Colonic mucosa (tissue), 4 donors: ENCODE data around the gene TUB. TPM values are rescaled to one million over a fixed set of nuclear protein-coding genes. Genes with fewer than 3 reads are reported as not detected.

Source experiments
- DNase-seq: peaks from one replicate; pipeline ENCODE4 v3.0.0-alpha.2; 2020
- H3K27ac ChIP-seq: fragments of 200-600 bp; one replicate; pipeline ENCODE4 v1.8.0; 2021
- H3K27me3 ChIP-seq: fragments of 200-600 bp; one replicate; pipeline ENCODE4 v1.8.0; 2021
- H3K36me3 ChIP-seq: fragments of 200-600 bp; one replicate; pipeline ENCODE4 v1.8.0; 2021
- H3K4me1 ChIP-seq: fragments of 200-600 bp; one replicate; pipeline ENCODE4 v1.8.0; 2021; ENCODE audit warnings: mild to moderate bottlenecking
- H3K4me3 ChIP-seq: fragments of 200-600 bp; one replicate; pipeline ENCODE4 v1.8.0; 2021
- H3K9ac ChIP-seq, 2 donors: one replicate each; pipeline ENCODE4 v1.7.0; 2013; ENCODE audit warnings: control low read depth in 2 of 2, low read depth in 2 of 2, low read length in 2 of 2
- H3K9me3 ChIP-seq: fragments of 200-600 bp; one replicate; pipeline ENCODE4 v1.8.0; 2021
- CTCF ChIP-seq: fragments of 200-600 bp; IDR thresholded peaks from one replicate; pipeline ENCODE4 v1.8.0; 2022; ENCODE audit warnings: antibody characterized with exemption, mild to moderate bottlenecking
- intact Hi-C: fragments of 100-400 bp; cut with DNase I; formaldehyde crosslinking; loops from one replicate; pipeline ENCODE4 v1.14.1; 2022
- total RNA-seq, 2 donors: library from RNA; stranded (reverse); fragmentation: NEBNext Ultra II Directional in 1 of 2; extraction: Animal tissue kit (Norgen Biotek cat#: 25700) in 1 of 2; gene quantifications; one replicate each; pipeline ENCODE4 v1.2.1, GENCODE V29; 2021
- donor health status: healthy.
- donor health status: DM: no; HTN: no; CAD: no.
- donor health status: DM: no; HTN: no; CAD: no.

Gene TUB
- total RNA-seq, 2 donors from 2014 or later = 1.2 to 1.4 TPM

- TF ChIP-seq CTCF = no peak
- H3K27me3 ChIP-seq = no peaks in the 10 kb centered on the region
- no peak overlapping the region for H3K4me3 ChIP-seq
- no peak overlapping the region for H3K9ac ChIP-seq
- H3K9me3 ChIP-seq = no peaks in the 10 kb centered on the region
- intact Hi-C loops = no loop called here
- no peak overlapping the region for H3K27ac ChIP-seq
- DNase-seq = no peak
- no peaks in the 10 kb centered on the region for H3K36me3 ChIP-seq
- H3K4me1 ChIP-seq = no peaks in the 10 kb centered on the region
Observed at GRCh38 chr11:8105666-8106065, 24.7 kb downstream of the TUB start.

GRCh38 chr11:8106679-8107078 is 25.7 kb downstream of the TUB start:
- H3K9ac ChIP-seq = no peak overlapping the region
- H3K4me1 ChIP-seq = no peaks in the 10 kb centered on the region
- no peaks in the 10 kb centered on the region for H3K27me3 ChIP-seq
- intact Hi-C loops = no loop called here
- H3K4me3 ChIP-seq = no peak overlapping the region
- DNase-seq = peak; percentile 12
- no peak overlapping the region for H3K27ac ChIP-seq
- H3K36me3 ChIP-seq = no peaks in the 10 kb centered on the region
- no peak for TF ChIP-seq CTCF
- H3K9me3 ChIP-seq = no peaks in the 10 kb centered on the region

GRCh38 chr11:8107642-8108041 is 26.6 kb downstream of the TUB start:
- DNase-seq = no peak
- H3K4me3 ChIP-seq = no peak overlapping the region
- intact Hi-C loops = no loop called here
- no peaks in the 10 kb centered on the region for H3K36me3 ChIP-seq
- no peak for TF ChIP-seq CTCF
- H3K4me1 ChIP-seq = no peaks in the 10 kb centered on the region
- H3K9me3 ChIP-seq = no peaks in the 10 kb centered on the region
- no peak overlapping the region for H3K9ac ChIP-seq
- H3K27ac ChIP-seq = no peak overlapping the region
- H3K27me3 ChIP-seq = no peaks in the 10 kb centered on the region

GRCh38 chr11:8108421-8108820 is 27.4 kb downstream of the TUB start:
- no peak overlapping the region for H3K9ac ChIP-seq
- TF ChIP-seq CTCF = no peak
- H3K27ac ChIP-seq = no peak overlapping the region
- DNase-seq = no peak
- no peaks in the 10 kb centered on the region for H3K4me1 ChIP-seq
- H3K4me3 ChIP-seq = no peak overlapping the region
- H3K36me3 ChIP-seq = no peaks in the 10 kb centered on the region
- intact Hi-C loops = no loop called here
- no peaks in the 10 kb centered on the region for H3K9me3 ChIP-seq
- no peaks in the 10 kb centered on the region for H3K27me3 ChIP-seq

- DNase-seq = no peak
- H3K36me3 ChIP-seq = no peaks in the 10 kb centered on the region
- H3K4me3 ChIP-seq = no peak overlapping the region
- H3K9me3 ChIP-seq = no peaks in the 10 kb centered on the region
- intact Hi-C loops = no loop called here
- no peak for TF ChIP-seq CTCF
- H3K9ac ChIP-seq = no peak overlapping the region
- no peaks in the 10 kb centered on the region for H3K27me3 ChIP-seq
- no peak overlapping the region for H3K27ac ChIP-seq
- no peaks in the 10 kb centered on the region for H3K4me1 ChIP-seq
Observed at GRCh38 chr11:8109675-8110074, 28.7 kb downstream of the TUB start.

- Histone ChIP-seq H3K9me3 (no peaks in the 10 kb centered on the region), H3K36me3 (no peaks in the 10 kb centered on the region), H3K27ac (no peak overlapping the region), H3K27me3 (no peaks in the 10 kb centered on the region), H3K9ac (no peak overlapping the region), H3K4me3 (no peak overlapping the region), H3K4me1 (no peaks in the 10 kb centered on the region)
- no peak for DNase-seq
- intact Hi-C loops = no loop called here
- TF ChIP-seq CTCF = no peak
Observed at GRCh38 chr11:8110396-8110795, 29.4 kb downstream of the TUB start.
